ENCODE data around the gene TRABD.
"Not testable (repeated sequence)": the region's sequence is repeated elsewhere in the genome, so short reads cannot be mapped to it uniquely, and the experiment has no call there.

TRABD gene

GRCh38 chr22:50168490-50169180, 17.1 kb upstream of the TRABD start:
- H3K36me3 ChIP-seq (ENCODE audit: control insufficient read depth in 1 of 2, insufficient read depth in 2 of 2, low read length in 2 of 2); H3K9me3 ChIP-seq (ENCODE audit: control insufficient read depth in 1 of 2, low read length in 2 of 2); H3K9ac ChIP-seq (ENCODE audit: low read depth in 1 of 2, low read length in 2 of 2); H3K4me3 ChIP-seq (ENCODE audit: low read depth in 1 of 2, low read length in 2 of 2); H3K27ac ChIP-seq (ENCODE audit: low read depth, low read length); H3K4me1 ChIP-seq (ENCODE audit: control insufficient read depth in 1 of 2, insufficient read depth in 2 of 2, low read length in 2 of 2): not testable (repeated sequence)
- peaks cover 7 to 21% of the 10 kb centered on the region in 2 donors for H3K27me3 ChIP-seq (ENCODE audit: control insufficient read depth in 1 of 2, insufficient read depth in 2 of 2, low read length in 2 of 2)

GRCh38 chr22:50169181-50169759, 16.4 kb upstream of the TRABD start:
- peaks cover 7 to 21% of the 10 kb centered on the region in 2 donors for H3K27me3 ChIP-seq (ENCODE audit: control insufficient read depth in 1 of 2, insufficient read depth in 2 of 2, low read length in 2 of 2)
- H3K27ac ChIP-seq (ENCODE audit: low read depth, low read length): no peak overlapping the region
- no peak overlapping the region for H3K4me3 ChIP-seq (ENCODE audit: low read depth in 1 of 2, low read length in 2 of 2)
- H3K36me3 ChIP-seq (ENCODE audit: control insufficient read depth in 1 of 2, insufficient read depth in 2 of 2, low read length in 2 of 2): no peaks in the 10 kb centered on the region
- H3K9ac ChIP-seq (ENCODE audit: low read depth in 1 of 2, low read length in 2 of 2): no peak overlapping the region
- H3K9me3 ChIP-seq (ENCODE audit: control insufficient read depth in 1 of 2, low read length in 2 of 2): no peaks in the 10 kb centered on the region
- peaks cover 0 to 7% of the 10 kb centered on the region in 2 donors for H3K4me1 ChIP-seq (ENCODE audit: control insufficient read depth in 1 of 2, insufficient read depth in 2 of 2, low read length in 2 of 2)

- Histone ChIP-seq H3K36me3 (ENCODE audit: control insufficient read depth in 1 of 2, insufficient read depth in 2 of 2, low read length in 2 of 2) (no peaks in the 10 kb centered on the region), H3K27ac (ENCODE audit: low read depth, low read length) (no peak overlapping the region), H3K9me3 (ENCODE audit: control insufficient read depth in 1 of 2, low read length in 2 of 2) (no peaks in the 10 kb centered on the region), H3K27me3 (ENCODE audit: control insufficient read depth in 1 of 2, insufficient read depth in 2 of 2, low read length in 2 of 2) (peaks cover 7 to 21% of the 10 kb centered on the region in 2 donors), H3K9ac (ENCODE audit: low read depth in 1 of 2, low read length in 2 of 2) (no peak overlapping the region), H3K4me1 (ENCODE audit: control insufficient read depth in 1 of 2, insufficient read depth in 2 of 2, low read length in 2 of 2) (peaks cover 0 to 7% of the 10 kb centered on the region in 2 donors), H3K4me3 (ENCODE audit: low read depth in 1 of 2, low read length in 2 of 2) (no peak overlapping the region)
Measured at GRCh38 chr22:50169774-50170341, 15.9 kb upstream of the TRABD start.

GRCh38 chr22:50170453-50171318, 15.0 kb upstream of the TRABD start, which contains the start of gene PANX2:
Gene PANX2 (plus strand): TSS chr22:50170731. CDS start chr22:50170731, 0 bp downstream.
- Histone ChIP-seq H3K4me1 (ENCODE audit: control insufficient read depth in 1 of 2, insufficient read depth in 2 of 2, low read length in 2 of 2) (peaks cover 0 to 7% of the 10 kb centered on the region in 2 donors), H3K36me3 (ENCODE audit: control insufficient read depth in 1 of 2, insufficient read depth in 2 of 2, low read length in 2 of 2) (no peaks in the 10 kb centered on the region), H3K27ac (ENCODE audit: low read depth, low read length) (no peak within 1 kb of the TSS), H3K9me3 (ENCODE audit: control insufficient read depth in 1 of 2, low read length in 2 of 2) (no peaks in the 10 kb centered on the region), H3K27me3 (ENCODE audit: control insufficient read depth in 1 of 2, insufficient read depth in 2 of 2, low read length in 2 of 2) (peaks cover 7 to 21% of the 10 kb centered on the region in 2 donors), H3K9ac (ENCODE audit: low read depth in 1 of 2, low read length in 2 of 2) (no peak within 1 kb of the TSS), H3K4me3 (ENCODE audit: low read depth in 1 of 2, low read length in 2 of 2) (no peak within 1 kb of the TSS)

GRCh38 chr22:50171319-50171964, 14.3 kb upstream of the TRABD start:
- Histone ChIP-seq H3K9me3 (ENCODE audit: control insufficient read depth in 1 of 2, low read length in 2 of 2) (no peaks in the 10 kb centered on the region), H3K27ac (ENCODE audit: low read depth, low read length) (no peak overlapping the region), H3K36me3 (ENCODE audit: control insufficient read depth in 1 of 2, insufficient read depth in 2 of 2, low read length in 2 of 2) (no peaks in the 10 kb centered on the region), H3K27me3 (ENCODE audit: control insufficient read depth in 1 of 2, insufficient read depth in 2 of 2, low read length in 2 of 2) (peaks cover 7 to 21% of the 10 kb centered on the region in 2 donors), H3K9ac (ENCODE audit: low read depth in 1 of 2, low read length in 2 of 2) (no peak overlapping the region), H3K4me1 (ENCODE audit: control insufficient read depth in 1 of 2, insufficient read depth in 2 of 2, low read length in 2 of 2) (peaks cover 0 to 7% of the 10 kb centered on the region in 2 donors), H3K4me3 (ENCODE audit: low read depth in 1 of 2, low read length in 2 of 2) (no peak overlapping the region)

GRCh38 chr22:50171965-50172421, 13.7 kb upstream of the TRABD start:
- Histone ChIP-seq H3K9me3 (ENCODE audit: control insufficient read depth in 1 of 2, low read length in 2 of 2) (no peaks in the 10 kb centered on the region), H3K4me3 (ENCODE audit: low read depth in 1 of 2, low read length in 2 of 2) (no peak overlapping the region), H3K4me1 (ENCODE audit: control insufficient read depth in 1 of 2, insufficient read depth in 2 of 2, low read length in 2 of 2) (peaks cover 0 to 7% of the 10 kb centered on the region in 2 donors), H3K27me3 (ENCODE audit: control insufficient read depth in 1 of 2, insufficient read depth in 2 of 2, low read length in 2 of 2) (peaks cover 7 to 21% of the 10 kb centered on the region in 2 donors), H3K36me3 (ENCODE audit: control insufficient read depth in 1 of 2, insufficient read depth in 2 of 2, low read length in 2 of 2) (no peaks in the 10 kb centered on the region), H3K9ac (ENCODE audit: low read depth in 1 of 2, low read length in 2 of 2) (no peak overlapping the region), H3K27ac (ENCODE audit: low read depth, low read length) (no peak overlapping the region)

- Histone ChIP-seq H3K9ac (ENCODE audit: low read depth in 1 of 2, low read length in 2 of 2) (no peak overlapping the region), H3K27me3 (ENCODE audit: control insufficient read depth in 1 of 2, insufficient read depth in 2 of 2, low read length in 2 of 2) (peaks cover 7 to 21% of the 10 kb centered on the region in 2 donors), H3K4me3 (ENCODE audit: low read depth in 1 of 2, low read length in 2 of 2) (no peak overlapping the region), H3K27ac (ENCODE audit: low read depth, low read length) (no peak overlapping the region), H3K9me3 (ENCODE audit: control insufficient read depth in 1 of 2, low read length in 2 of 2) (no peaks in the 10 kb centered on the region), H3K4me1 (ENCODE audit: control insufficient read depth in 1 of 2, insufficient read depth in 2 of 2, low read length in 2 of 2) (peaks cover 0 to 7% of the 10 kb centered on the region in 2 donors), H3K36me3 (ENCODE audit: control insufficient read depth in 1 of 2, insufficient read depth in 2 of 2, low read length in 2 of 2) (no peaks in the 10 kb centered on the region)
Measured at GRCh38 chr22:50173311-50173982, 12.3 kb upstream of the TRABD start.

GRCh38 chr22:50173983-50174355, 11.7 kb upstream of the TRABD start:
- no peaks in the 10 kb centered on the region for H3K9me3 ChIP-seq (ENCODE audit: control insufficient read depth in 1 of 2, low read length in 2 of 2)
- H3K27ac ChIP-seq (ENCODE audit: low read depth, low read length): no peak overlapping the region
- H3K27me3 ChIP-seq (ENCODE audit: control insufficient read depth in 1 of 2, insufficient read depth in 2 of 2, low read length in 2 of 2): peaks cover 8 to 18% of the 10 kb centered on the region in 2 donors
- H3K4me1 ChIP-seq (ENCODE audit: control insufficient read depth in 1 of 2, insufficient read depth in 2 of 2, low read length in 2 of 2): peaks cover 0 to 7% of the 10 kb centered on the region in 2 donors
- no peak overlapping the region for H3K9ac ChIP-seq (ENCODE audit: low read depth in 1 of 2, low read length in 2 of 2)
- H3K4me3 ChIP-seq (ENCODE audit: low read depth in 1 of 2, low read length in 2 of 2): no peak overlapping the region
- no peaks in the 10 kb centered on the region for H3K36me3 ChIP-seq (ENCODE audit: control insufficient read depth in 1 of 2, insufficient read depth in 2 of 2, low read length in 2 of 2)

Measured in duodenal mucosa (tissue), 2 donors.